Activated CD8-positive, alpha-beta T cell treated with anti-CD3 and anti-CD28 coated beads, Interleukin-2, amount 10 ng/mL, durations not matched to agents 7 days and 5 days (primary cell): Measurements from ENCODE around the gene SNHG17. TPM values are rescaled to one million over a fixed set of nuclear protein-coding genes. Genes with fewer than 3 reads are reported as not detected.
"Not testable (repeated sequence)": the region's sequence is repeated elsewhere in the genome, so short reads cannot be mapped to it uniquely, and the experiment has no call there.

Experiments
- ATAC-seq: fragments of 150-1000 bp; cut with Tn5 transposase; one replicate; pipeline ENCODE4 v1.10.0; 2021; ENCODE audit warnings: moderate library complexity
- CTCF ChIA-PET: fragments of 350-600 bp; sonication (Branson Sonifier 250); formaldehyde crosslinking; loops from one replicate; lab custom pipeline; 2021; ENCODE audit warnings: antibody characterized with exemption; lab: Charles Lee
- POLR2A ChIA-PET: fragments of 350-600 bp; sonication (Branson Sonifier 250); formaldehyde crosslinking; loops from one replicate; lab custom pipeline; 2021; ENCODE audit warnings: antibody characterized with exemption; lab: Charles Lee
- DNase-seq: peaks from one replicate; pipeline ENCODE4 v3.0.0-alpha.2; 2020
- H3K27ac Mint-ChIP-seq: one replicate; pipeline ENCODE4 v1.8.0; 2021; ENCODE audit warnings: mild to moderate bottlenecking, mixed read lengths
- H3K27me3 Mint-ChIP-seq: one replicate; pipeline ENCODE4 v1.8.0; 2021; ENCODE audit warnings: low read depth, mixed read lengths
- H3K36me3 Mint-ChIP-seq: one replicate; pipeline ENCODE4 v1.8.0; 2021; ENCODE audit warnings: low read depth, mixed read lengths
- H3K4me1 Mint-ChIP-seq: one replicate; pipeline ENCODE4 v1.8.0; 2021; ENCODE audit warnings: low read depth, mixed read lengths
- H3K4me3 Mint-ChIP-seq: one replicate; pipeline ENCODE4 v1.8.0; 2021; ENCODE audit warnings: mild to moderate bottlenecking, mixed read lengths
- H3K9me3 Mint-ChIP-seq: one replicate; pipeline ENCODE4 v1.8.0; 2022; ENCODE audit warnings: mixed read lengths; ENCODE audit not compliant: insufficient read depth
- total RNA-seq, 2 experiments: library from RNA; stranded (reverse); gene quantifications; one replicate each; pipeline ENCODE4 v1.2.3, GENCODE V29; 2021

The SNHG17 gene
- 10 to 100 TPM; 69.6 to 77.8 TPM for total RNA-seq

DNA sequence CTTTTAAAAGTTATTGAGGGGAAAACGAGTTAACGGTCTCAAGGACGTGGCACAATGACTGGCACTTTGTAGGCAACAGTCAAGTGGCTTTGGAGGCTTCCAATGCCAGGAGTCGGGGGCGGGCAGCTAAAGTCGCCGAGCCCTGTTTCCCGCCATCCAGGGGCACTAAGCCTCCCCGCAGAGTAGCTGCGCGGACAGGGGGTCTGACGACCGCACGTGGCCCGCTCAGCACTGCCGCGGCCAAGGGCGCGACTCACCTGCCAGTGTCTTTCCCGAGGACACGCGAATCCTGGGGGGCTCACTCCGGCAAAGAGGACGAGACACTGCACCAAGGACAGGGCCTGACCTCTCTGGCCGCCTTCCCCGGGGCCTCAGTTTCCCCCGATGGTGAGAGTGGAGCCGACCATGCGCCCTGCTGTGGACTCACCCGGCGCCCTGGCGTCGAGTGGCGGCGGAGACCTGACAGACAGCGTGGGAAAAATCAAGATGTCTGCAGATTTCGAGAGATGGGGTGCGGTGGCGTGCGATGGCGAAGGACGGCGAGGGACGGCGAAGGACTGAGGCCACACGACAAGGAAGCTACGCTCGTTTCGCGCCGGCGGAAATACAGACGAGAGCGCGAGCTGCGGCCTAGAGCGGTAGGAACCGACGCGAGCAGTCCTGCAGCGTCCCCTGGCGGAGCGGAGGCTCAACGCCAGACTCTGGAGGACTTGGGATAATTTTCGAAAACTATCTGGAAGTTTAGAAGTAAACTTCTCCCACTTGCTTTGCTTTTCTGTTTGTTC lies at the start of gene SNHG17:
SNHG17 (minus strand) TSS at position 559 of the 785 bp plus-strand sequence.
- DNase-seq, result peak; percentile 92
- Mint-ChIP-seq H3K4me3 (peak within 1 kb of the TSS; percentile 95), H3K36me3 (peaks cover 45% of the 10 kb centered on the region), H3K27me3 (peaks cover 4% of the 10 kb centered on the region), H3K27ac (peak within 1 kb of the TSS; percentile 96), H3K4me1 (peaks cover 41% of the 10 kb centered on the region), H3K9me3 (no peaks in the 10 kb centered on the region)
- ATAC-seq, result peak; percentile 83
- ChIA-PET POLR2A (interaction anchor here (0.7 to 4.3 kb wide), 13 partner anchors 9 to 528 kb away, joined by 3 to 143 read pairs (median 4); partner anchors contain the start of genes DHX35, RALGAPB, RPRD1B and TTI1), CTCF (interaction anchor here (0.6 to 5.8 kb wide), 14 partner anchors 10 to 377 kb away, joined by 3 to 121 read pairs (median 4); partner anchors contain the start of genes PPP1R16B and RALGAPB)

- ATAC-seq (no peak), DNase-seq (no peak)
- no peaks in the 10 kb centered on the region for H3K27me3 Mint-ChIP-seq
- no peak overlapping the region for H3K27ac Mint-ChIP-seq
- CTCF ChIA-PET, result interaction anchor here (0.8 kb wide), 1 partner anchor 47 kb away, joined by 3 read pairs; no protein-coding TSS in a partner anchor
- peaks cover 12% of the 10 kb centered on the region for H3K4me1 Mint-ChIP-seq
- POLR2A ChIA-PET, result interaction anchor here (0.6 kb wide), 1 partner anchor 157 kb away, joined by 4 read pairs; no protein-coding TSS in a partner anchor
- no peak overlapping the region for H3K4me3 Mint-ChIP-seq
- H3K36me3 Mint-ChIP-seq, result peaks cover 16% of the 10 kb centered on the region
- no peaks in the 10 kb centered on the region for H3K9me3 Mint-ChIP-seq
Measured at GRCh38 chr20:38479596-38479995, 44.5 kb upstream of the SNHG17 start.

DNA sequence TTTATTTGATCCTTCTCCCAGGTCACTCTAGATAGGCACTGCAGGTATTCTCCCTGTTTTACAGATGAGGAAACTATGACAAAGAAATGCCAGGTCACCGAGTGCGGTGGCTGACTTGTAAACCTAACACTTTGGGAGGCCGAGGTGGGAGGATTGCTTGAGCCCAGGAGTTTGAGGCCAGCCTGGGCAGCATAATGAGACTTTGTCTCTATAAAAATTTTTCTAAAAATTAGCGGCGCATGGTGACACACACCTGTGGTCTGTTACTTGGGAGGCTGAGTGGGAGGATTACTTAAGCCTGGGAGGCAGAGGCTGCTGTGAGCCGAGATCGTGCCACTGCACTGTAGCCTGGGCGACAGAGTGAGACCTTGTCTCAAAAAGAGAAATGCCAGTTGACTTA lies 42.6 kb upstream of the SNHG17 start:
- ChIA-PET CTCF (interaction anchor here (1.3 kb wide), 1 partner anchor 8 kb away, joined by 4 read pairs; no protein-coding TSS in a partner anchor), POLR2A (no interaction called here)
- no peak for DNase-seq

GRCh38 chr20:38473367-38473795 lies 38.3 kb upstream of the SNHG17 start:
- Mint-ChIP-seq H3K27me3 (peaks cover 7% of the 10 kb centered on the region), H3K27ac (peak overlapping the region; percentile 81), H3K4me3 (peak overlapping the region; percentile 85), H3K9me3 (no peaks in the 10 kb centered on the region), H3K4me1 (peaks cover 35% of the 10 kb centered on the region), H3K36me3 (peaks cover 8% of the 10 kb centered on the region)
- ChIA-PET POLR2A (interaction anchor here (0.9 to 3.0 kb wide), 4 partner anchors 9 to 81 kb away, joined by 3 to 23 read pairs (median 12); partner anchors contain the start of gene SNHG17), CTCF (interaction anchor here (0.8 to 4.4 kb wide), 8 partner anchors 9 to 256 kb away, joined by 3 to 39 read pairs (median 4); partner anchors contain the start of gene SNHG17)
- DNase-seq, result no peak
- ATAC-seq, result no peak

More for the DNA sequence above, 42.6 kb upstream of the SNHG17 start:
- H3K27ac Mint-ChIP-seq, result no peak overlapping the region
- no peaks in the 10 kb centered on the region for H3K27me3 Mint-ChIP-seq
- no peak for ATAC-seq
- H3K36me3 Mint-ChIP-seq, result peaks cover 18% of the 10 kb centered on the region
- no peaks in the 10 kb centered on the region for H3K9me3 Mint-ChIP-seq
- peaks cover 26% of the 10 kb centered on the region for H3K4me1 Mint-ChIP-seq
- no peak overlapping the region for H3K4me3 Mint-ChIP-seq

- Mint-ChIP-seq H3K36me3 (peaks cover 8% of the 10 kb centered on the region), H3K4me1 (peaks cover 35% of the 10 kb centered on the region), H3K27me3 (peaks cover 7% of the 10 kb centered on the region), H3K9me3 (no peaks in the 10 kb centered on the region), H3K4me3 (peak within 1 kb of the TSS; percentile 85), H3K27ac (peak within 1 kb of the TSS; percentile 86)
- DNase-seq, result peak; percentile 98
- CTCF ChIA-PET, result interaction anchor here (0.6 to 4.4 kb wide), 12 partner anchors 10 to 257 kb away, joined by 3 to 39 read pairs (median 4); partner anchors contain the start of gene SNHG17
- peak; percentile 97 for ATAC-seq
- POLR2A ChIA-PET, result interaction anchor here (0.5 to 3.0 kb wide), 9 partner anchors 8 to 83 kb away, joined by 3 to 23 read pairs (median 5); partner anchors contain the start of gene SNHG17
Measured at GRCh38 chr20:38472513-38473366, 37.6 kb upstream of the SNHG17 start, which contains the start of gene RALGAPB. RALGAPB (plus strand) TSS chr20:38472843; CDS start chr20:38488433, 15,590 bp downstream.

DNA sequence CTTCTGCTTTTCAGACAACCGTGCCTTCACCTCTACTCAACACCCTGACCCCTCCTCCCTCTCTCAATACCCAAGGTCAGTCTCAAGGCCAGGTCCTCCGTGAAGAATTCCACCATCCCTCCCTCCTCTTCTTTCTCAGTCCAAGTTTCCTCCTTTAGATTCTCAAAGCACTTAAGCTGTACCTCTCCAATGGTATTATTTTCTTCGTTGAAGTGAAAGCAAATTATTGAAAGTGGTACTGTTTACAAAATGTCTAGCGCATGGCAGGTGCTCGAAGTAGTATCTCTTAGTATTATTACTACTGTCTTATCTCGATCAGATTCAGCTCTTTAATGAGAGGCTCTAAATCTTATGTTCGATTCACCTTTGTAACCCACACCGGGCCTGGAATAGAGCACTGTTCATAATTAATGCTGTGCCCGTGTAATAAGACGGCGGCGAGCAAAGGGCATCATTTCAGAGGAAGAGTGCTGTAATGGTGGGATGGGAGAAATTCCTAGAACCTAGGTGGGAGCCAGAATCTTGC lies 36.9 kb upstream of the SNHG17 start:
- Mint-ChIP-seq H3K27ac (peak overlapping the region; percentile 86), H3K4me1 (peaks cover 35% of the 10 kb centered on the region), H3K36me3 (peaks cover 8% of the 10 kb centered on the region), H3K9me3 (no peaks in the 10 kb centered on the region), H3K4me3 (peak overlapping the region; percentile 85), H3K27me3 (peaks cover 7% of the 10 kb centered on the region)
- POLR2A ChIA-PET, result interaction anchor here (0.6 to 3.0 kb wide), 6 partner anchors 13 to 37 kb away, joined by 3 to 23 read pairs (median 6); partner anchors contain the start of gene SNHG17
- ATAC-seq (peak; percentile 2), DNase-seq (no peak)
- CTCF ChIA-PET, result interaction anchor here (0.8 to 4.4 kb wide), 8 partner anchors 11 to 44 kb away, joined by 3 to 39 read pairs (median 5); partner anchors contain the start of gene SNHG17

GRCh38 chr20:38471245-38471644 lies 36.1 kb upstream of the SNHG17 start:
- H3K4me1 Mint-ChIP-seq, result peaks cover 35% of the 10 kb centered on the region
- no peaks in the 10 kb centered on the region for H3K9me3 Mint-ChIP-seq
- H3K4me3 Mint-ChIP-seq, result no peak overlapping the region
- peaks cover 7% of the 10 kb centered on the region for H3K27me3 Mint-ChIP-seq
- H3K36me3 Mint-ChIP-seq, result peaks cover 8% of the 10 kb centered on the region
- ATAC-seq, result no peak
- CTCF ChIA-PET, result interaction anchor here (4.4 kb wide), 1 partner anchor 24 kb away, joined by 39 read pairs; no protein-coding TSS in a partner anchor
- H3K27ac Mint-ChIP-seq, result no peak overlapping the region
- POLR2A ChIA-PET, result no interaction called here
- DNase-seq, result no peak

DNA sequence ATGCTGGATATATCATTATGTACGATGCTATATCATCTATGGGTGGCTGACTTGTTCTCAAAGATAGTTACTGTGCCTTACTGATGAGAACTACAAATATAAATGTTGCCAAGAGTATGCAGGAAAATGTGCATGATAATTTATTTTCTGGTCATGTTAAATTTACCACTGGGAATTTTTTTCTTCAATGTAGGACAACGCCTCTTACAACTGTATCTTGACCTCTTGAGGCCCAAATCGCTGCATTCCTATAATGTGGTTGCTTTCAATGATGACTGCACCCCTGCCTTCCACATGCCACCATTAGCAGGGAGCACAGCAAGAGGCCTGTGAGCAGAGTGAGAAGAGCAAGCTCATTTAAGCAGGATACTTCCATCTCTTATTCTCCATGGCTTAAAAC lies 31.9 kb upstream of the SNHG17 start:
- no peaks in the 10 kb centered on the region for H3K36me3 Mint-ChIP-seq
- POLR2A ChIA-PET, result no interaction called here
- DNase-seq, result no peak
- H3K4me1 Mint-ChIP-seq, result peaks cover 3% of the 10 kb centered on the region
- CTCF ChIA-PET, result no interaction called here
- no peak overlapping the region for H3K27ac Mint-ChIP-seq
- no peak for ATAC-seq
- H3K4me3 Mint-ChIP-seq, result no peak overlapping the region
- H3K27me3 Mint-ChIP-seq, result peaks cover 7% of the 10 kb centered on the region
- H3K9me3 Mint-ChIP-seq, result no peaks in the 10 kb centered on the region

DNA sequence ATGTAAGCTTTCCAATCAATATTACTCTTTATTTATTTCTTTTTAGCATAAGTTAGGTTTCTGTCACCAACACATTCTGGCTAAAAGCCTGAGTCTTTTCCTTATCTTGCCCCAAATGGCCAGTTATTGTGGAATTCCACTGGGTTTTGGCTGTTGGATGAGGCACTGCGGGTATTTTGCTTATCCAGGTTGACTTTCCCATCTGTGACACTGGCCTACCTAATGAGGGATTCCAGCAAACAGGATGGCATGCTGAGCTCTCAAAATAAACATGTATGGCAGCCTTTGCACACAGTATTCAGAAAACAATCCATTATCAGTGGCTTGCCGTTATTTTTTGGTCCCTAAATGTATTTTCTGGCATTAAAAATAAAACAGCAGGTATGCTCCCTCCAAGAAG lies 31.0 kb upstream of the SNHG17 start:
- Mint-ChIP-seq H3K27me3 (peaks cover 7% of the 10 kb centered on the region), H3K36me3 (no peaks in the 10 kb centered on the region), H3K27ac (no peak overlapping the region), H3K9me3 (no peaks in the 10 kb centered on the region), H3K4me1 (no peaks in the 10 kb centered on the region), H3K4me3 (no peak overlapping the region)
- no peak for DNase-seq
- CTCF ChIA-PET, result interaction anchor here (2.2 kb wide), 1 partner anchor 20 kb away, joined by 7 read pairs; no protein-coding TSS in a partner anchor
- no peak for ATAC-seq
- POLR2A ChIA-PET, result no interaction called here

DNA sequence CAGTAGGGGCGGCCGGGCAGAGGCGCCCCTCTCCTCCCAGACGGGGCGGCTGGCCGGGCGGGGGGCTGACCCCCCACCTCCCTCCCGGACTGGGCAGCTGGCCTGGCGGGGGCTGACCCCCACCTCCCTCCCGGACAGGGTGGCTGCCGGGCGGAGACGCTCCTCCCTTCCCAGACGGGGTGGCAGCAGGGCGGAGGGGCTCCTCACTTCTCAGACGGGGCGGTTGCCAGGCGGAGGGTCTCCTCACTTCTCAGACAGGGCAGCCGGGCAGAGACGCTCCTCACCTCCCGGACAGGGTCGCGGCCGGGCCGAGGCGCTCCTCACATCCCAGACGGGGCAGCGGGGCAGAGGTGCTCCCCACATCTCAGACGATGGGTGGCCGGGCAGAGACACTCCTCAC lies 26.4 kb upstream of the SNHG17 start:
- ATAC-seq, H3K4me1 Mint-ChIP-seq, DNase-seq, H3K27ac Mint-ChIP-seq, H3K9me3 Mint-ChIP-seq, H3K27me3 Mint-ChIP-seq, H3K4me3 Mint-ChIP-seq, CTCF ChIA-PET, H3K36me3 Mint-ChIP-seq, POLR2A ChIA-PET: not testable (repeated sequence)
